Thyroid gland (tissue), 4 donors: ENCODE measurements around the gene DHRS12. TPM values are rescaled to one million over a fixed set of nuclear protein-coding genes. Genes with fewer than 3 reads are reported as not detected.
A peak's percentile ranks its signal among the peaks of the same experiment; 100 is the strongest.

ENCODE experiments used
- DNase-seq, 2 donors: peaks; one replicate each; pipeline ENCODE4 v3.0.0-alpha.2; 2019
- H3K27ac ChIP-seq, 3 donors: fragments of 200-600 bp; sonication (generic); 1 replicate in 2 of 3; 2 replicates in 1 of 3; pipeline ENCODE4 v1.5.1; 2016 to 2019; ENCODE audit warnings: mild to moderate bottlenecking in 1 of 3, moderate library complexity in 1 of 3
- H3K27me3 ChIP-seq: fragments of 200-600 bp; sonication (generic); one replicate; pipeline ENCODE4 v1.5.1; 2019
- H3K36me3 ChIP-seq, 2 donors: fragments of 200-600 bp; sonication (generic); one replicate each; pipeline ENCODE4 v1.5.1; 2016 to 2019
- H3K4me1 ChIP-seq, 2 donors: fragments of 200-600 bp; sonication (generic); one replicate each; pipeline ENCODE4 v1.5.1; 2017 to 2019
- H3K4me3 ChIP-seq, 3 donors: fragments of 200-600 bp; sonication (generic); replicated peaks in 1 of 3; 1 replicate in 2 of 3; 2 replicates in 1 of 3; pipeline ENCODE4 v1.5.1; 2016; ENCODE audit warnings: mild to moderate bottlenecking in 1 of 3
- H3K9me3 ChIP-seq: fragments of 200-600 bp; sonication (generic); one replicate; pipeline ENCODE4 v1.5.1; 2017
- CTCF ChIP-seq, 6 experiments: fragments of 200-600 bp in 3 of 6; fragments of 450-650 bp in 3 of 6; sonication (generic) in 3 of 6; IDR thresholded peaks; one replicate each; pipeline ENCODE4 v1.5.1; 2016 to 2019; ENCODE audit warnings: antibody characterized with exemption in 6 of 6, mild to moderate bottlenecking in 2 of 6, inconsistent platforms in 1 of 6, moderate library complexity in 1 of 6
- POLR2A ChIP-seq, 2 donors: fragments of 450-650 bp; IDR thresholded peaks; one replicate each; pipeline ENCODE4 v1.6.1; 2017; ENCODE audit warnings: antibody characterized with exemption in 2 of 2, mild to moderate bottlenecking in 2 of 2, moderate library complexity in 1 of 2
- WGBS, 2 donors: methylation state at CpG; one replicate each; pipeline ENCODE4 v1.1.5; 2017; 5-methylcytosine and 5-hydroxymethylcytosine counted together
- intact Hi-C: fragments of 100-400 bp; cut with DNase I; formaldehyde crosslinking; loops from one replicate; pipeline ENCODE4 v1.15.1; 2023
- total RNA-seq, 4 donors: library from RNA; depleted of rRNA; stranded (reverse); fragments of >200 nt; gene quantifications; one replicate each; pipeline ENCODE4 v1.2.3, GENCODE V29; 2016

The DHRS12 gene
- total RNA-seq, 4 donors from 2014 or later, result 23.1 to 34.2 (median 27.4) TPM

- Histone ChIP-seq H3K9me3 (no peaks in the 10 kb centered on the region), H3K4me3 (no peak overlapping the region), H3K27ac (no peak overlapping the region), H3K4me1 (peaks cover 2 to 8% of the 10 kb centered on the region in 2 donors), H3K36me3 (peaks cover 0 to 4% of the 10 kb centered on the region in 2 donors), H3K27me3 (no peaks in the 10 kb centered on the region)
- no peak for TF ChIP-seq CTCF (IDR thresholded peaks at IDR 0.05)
- no peak for TF ChIP-seq POLR2A (IDR thresholded peaks at IDR 0.05)
- DNase-seq, result no peak
- intact Hi-C loops, result no loop called here
- WGBS, 2 donors, result 85 to 86% methylated on average over 3 of the region's 3 CpGs
These were observed 77.3 kb downstream of the DHRS12 start for GRCh38 chr13:51726446-51727193.

DNA sequence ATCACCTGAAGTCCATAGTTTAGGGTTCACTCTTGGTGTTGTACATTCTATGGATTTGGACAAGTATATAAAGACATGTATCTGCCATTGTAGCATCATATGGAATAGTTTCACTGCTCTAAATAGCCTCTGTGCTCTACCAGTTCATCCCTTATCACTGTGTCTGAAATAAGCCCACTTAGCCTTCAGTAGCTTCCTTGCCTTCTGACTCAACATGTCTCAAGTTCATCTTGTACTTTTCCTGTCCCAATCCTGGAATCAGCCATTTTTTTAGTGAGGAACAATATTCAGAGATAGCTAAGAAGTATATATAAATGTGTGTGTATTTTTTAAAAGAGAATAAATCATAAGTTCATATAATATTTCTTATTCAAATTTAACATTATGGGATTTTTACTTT is 79.2 kb downstream of the DHRS12 start:
- Histone ChIP-seq H3K27me3 (no peaks in the 10 kb centered on the region), H3K9me3 (no peaks in the 10 kb centered on the region), H3K4me1 (peaks cover 8 to 13% of the 10 kb centered on the region in 2 donors), H3K4me3 (no peak overlapping the region), H3K36me3 (peaks cover 0 to 4% of the 10 kb centered on the region in 2 donors), H3K27ac (no peak overlapping the region)
- TF ChIP-seq POLR2A (IDR thresholded peaks at IDR 0.05) (no peak), CTCF (IDR thresholded peaks at IDR 0.05) (no peak)
- DNase-seq, result no peak
- intact Hi-C loops, result no loop called here

- Histone ChIP-seq H3K27me3 (no peaks in the 10 kb centered on the region), H3K9me3 (no peaks in the 10 kb centered on the region), H3K4me3 (no peak overlapping the region), H3K27ac (no peak overlapping the region), H3K36me3 (peaks cover 0 to 4% of the 10 kb centered on the region in 2 donors), H3K4me1 (peaks cover 8 to 13% of the 10 kb centered on the region in 2 donors)
- no peak for TF ChIP-seq POLR2A (IDR thresholded peaks at IDR 0.05)
- TF ChIP-seq CTCF (IDR thresholded peaks at IDR 0.05), result no peak
- 95 to 99% methylated on average over 6 of the region's 6 CpGs for whole genome bisulfite sequencing, 2 donors
- no peak for DNase-seq
- intact Hi-C loops, result no loop called here
These were observed 80.4 kb downstream of the DHRS12 start for GRCh38 chr13:51723529-51723928.

GRCh38 chr13:51721496-51721895 is 82.5 kb downstream of the DHRS12 start:
- peak; percentile 29 to 57 for DNase-seq
- H3K27ac ChIP-seq, result peak overlapping the region; percentile 18 to 68 (median 27)
- no peaks in the 10 kb centered on the region for H3K27me3 ChIP-seq
- intact Hi-C loops, result no loop called here
- no peak overlapping the region for H3K4me3 ChIP-seq
- WGBS, 2 donors, result 62 to 78% methylated on average over 3 of the region's 3 CpGs
- peak in 1 of 2 donors; percentile 15 for TF ChIP-seq POLR2A (IDR thresholded peaks at IDR 0.05)
- TF ChIP-seq CTCF (IDR thresholded peaks at IDR 0.05), result no peak
- peaks cover 8% of the 10 kb centered on the region in 2 donors for H3K4me1 ChIP-seq
- no peaks in the 10 kb centered on the region for H3K9me3 ChIP-seq
- H3K36me3 ChIP-seq, result no peaks in the 10 kb centered on the region

DNA sequence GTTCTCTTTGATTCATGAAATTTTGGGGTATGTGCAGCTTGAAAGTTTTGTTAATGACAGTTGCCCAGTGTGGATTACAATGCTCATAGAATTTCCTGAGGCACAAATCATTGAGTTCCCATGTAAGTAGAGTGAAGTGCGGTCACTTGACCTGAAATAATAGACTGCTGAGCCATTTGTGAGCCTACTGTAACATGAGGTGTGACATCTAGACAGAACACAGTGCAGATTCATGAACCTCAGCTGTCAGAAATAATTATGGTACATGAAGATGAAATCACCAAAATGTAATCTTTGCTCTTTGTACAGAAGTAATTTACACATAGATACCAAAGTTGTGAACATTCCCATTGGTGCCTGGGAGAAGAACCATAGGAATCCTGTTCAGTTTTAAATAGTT is 84.6 kb downstream of the DHRS12 start:
- Histone ChIP-seq H3K27me3 (no peaks in the 10 kb centered on the region), H3K27ac (no peak overlapping the region), H3K4me1 (peaks cover 8% of the 10 kb centered on the region in 2 donors), H3K36me3 (no peaks in the 10 kb centered on the region), H3K4me3 (no peak overlapping the region), H3K9me3 (no peaks in the 10 kb centered on the region)
- no peak for TF ChIP-seq POLR2A (IDR thresholded peaks at IDR 0.05)
- TF ChIP-seq CTCF (IDR thresholded peaks at IDR 0.05), result no peak
- 89 to 100% methylated on average over 1 of the region's 1 CpG for WGBS, 2 donors
- no peak for DNase-seq
- intact Hi-C loops, result no loop called here
